Ramos (cell line): ENCODE measurements around the gene SHANK3.

Source experiments
- in situ Hi-C: fragments of 300-500 bp; cut with MboI; formaldehyde crosslinking; loops from one replicate; pipeline ENCODE4 v1.14.3; 2022; ENCODE audit warnings: low sequenced_read_pairs; ENCODE audit not compliant: unreplicated experiment

The SHANK3 gene

DNA sequence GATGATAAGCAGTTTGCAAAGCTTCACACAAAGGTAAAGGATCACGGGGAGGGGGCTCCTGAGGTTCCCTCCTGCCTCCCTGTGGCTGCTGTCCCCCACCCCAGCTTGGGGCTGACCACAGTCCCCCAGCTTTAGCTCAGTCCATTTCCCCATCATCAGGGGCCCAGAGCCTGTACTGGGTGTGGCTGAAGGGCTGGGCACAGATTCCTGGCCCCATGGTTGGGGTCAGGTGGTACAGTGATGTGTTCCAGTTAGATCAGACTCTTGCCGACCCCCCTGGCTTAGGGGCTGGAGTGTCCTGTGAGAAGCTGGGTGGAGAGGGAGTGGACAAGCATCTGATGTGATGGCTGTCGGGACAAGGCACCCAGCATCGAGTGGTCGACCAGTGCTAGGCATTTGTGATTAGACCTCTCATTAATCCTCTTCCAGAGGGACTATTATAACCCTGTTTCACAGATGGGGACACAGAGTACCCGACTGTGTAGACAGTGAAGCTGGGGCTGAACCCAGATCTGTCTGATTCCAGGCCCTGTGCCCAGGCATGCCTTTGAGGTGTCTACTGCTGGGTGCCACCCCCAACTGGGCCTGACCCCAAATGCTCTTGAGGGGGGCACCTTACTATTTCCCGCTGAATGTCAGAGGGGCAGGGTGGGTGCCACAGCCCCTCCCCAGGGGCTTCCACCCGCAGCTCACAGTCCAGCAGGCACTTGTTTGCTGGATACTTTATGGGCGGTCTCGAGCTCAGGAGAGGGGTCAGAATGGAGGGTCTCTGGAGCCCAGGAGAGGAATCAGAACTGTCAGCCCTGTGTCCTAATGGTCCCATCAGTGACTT lies 4.3 kb downstream of the SHANK3 start:
- in situ Hi-C loops = no loop called here

DNA sequence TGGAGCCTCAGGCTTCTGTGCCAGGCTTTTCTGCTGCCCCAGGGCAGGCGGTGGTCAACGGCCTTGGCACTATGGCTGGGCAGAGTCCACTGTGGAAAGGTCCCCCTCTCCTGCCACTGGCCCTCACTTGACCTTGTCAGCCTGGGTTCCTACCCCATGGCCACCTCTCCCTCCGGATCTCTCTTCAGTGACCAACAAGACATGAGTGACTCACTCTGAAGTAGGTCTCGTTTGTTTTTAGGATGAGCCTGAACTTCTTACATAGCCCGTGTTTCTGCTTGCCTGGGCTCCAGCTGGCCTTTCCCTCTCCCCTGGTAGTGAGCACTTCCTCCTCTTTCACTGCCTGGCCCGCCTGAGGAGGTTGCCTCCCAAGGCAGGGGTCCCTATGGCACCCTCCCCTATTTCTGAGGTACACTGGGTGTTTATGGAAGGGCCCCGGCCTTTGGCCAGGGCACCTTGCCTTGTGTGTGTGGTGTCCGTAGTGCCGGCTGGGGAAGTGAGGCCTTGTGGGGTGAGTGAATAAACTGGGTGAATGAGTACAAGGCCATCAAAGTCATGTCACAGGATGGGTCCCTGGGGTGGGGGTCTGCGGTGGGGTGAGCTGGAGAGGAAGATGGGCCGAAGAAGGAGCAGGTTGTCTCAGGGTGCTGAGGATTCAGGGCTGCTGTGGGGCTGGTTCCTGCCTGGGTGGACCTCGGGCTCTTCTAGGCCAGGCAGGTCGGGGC lies 5.0 kb downstream of the SHANK3 start:
- in situ Hi-C loops = no loop called here

DNA sequence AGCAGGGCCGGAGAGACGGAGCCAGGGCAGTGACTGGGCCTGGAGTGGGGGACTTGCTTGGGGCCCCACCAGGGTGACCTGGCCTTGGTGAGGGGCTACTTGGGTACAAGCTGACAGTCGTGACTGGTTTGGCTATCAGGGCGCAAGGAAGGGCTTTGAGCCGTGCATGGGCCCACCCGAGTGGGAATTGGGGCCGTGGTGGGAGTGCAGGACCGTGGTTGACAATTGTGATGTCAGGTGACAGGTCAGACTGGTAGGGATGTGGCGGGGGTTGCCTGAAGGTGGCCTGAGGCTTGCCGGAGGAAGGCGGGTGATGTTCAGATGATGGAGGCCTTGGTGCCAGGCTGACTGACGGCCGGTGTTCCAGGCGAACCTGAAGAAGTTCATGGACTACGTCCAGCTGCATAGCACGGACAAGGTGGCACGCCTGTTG lies 5.6 kb downstream of the SHANK3 start:
- in situ Hi-C loops = no loop called here

DNA sequence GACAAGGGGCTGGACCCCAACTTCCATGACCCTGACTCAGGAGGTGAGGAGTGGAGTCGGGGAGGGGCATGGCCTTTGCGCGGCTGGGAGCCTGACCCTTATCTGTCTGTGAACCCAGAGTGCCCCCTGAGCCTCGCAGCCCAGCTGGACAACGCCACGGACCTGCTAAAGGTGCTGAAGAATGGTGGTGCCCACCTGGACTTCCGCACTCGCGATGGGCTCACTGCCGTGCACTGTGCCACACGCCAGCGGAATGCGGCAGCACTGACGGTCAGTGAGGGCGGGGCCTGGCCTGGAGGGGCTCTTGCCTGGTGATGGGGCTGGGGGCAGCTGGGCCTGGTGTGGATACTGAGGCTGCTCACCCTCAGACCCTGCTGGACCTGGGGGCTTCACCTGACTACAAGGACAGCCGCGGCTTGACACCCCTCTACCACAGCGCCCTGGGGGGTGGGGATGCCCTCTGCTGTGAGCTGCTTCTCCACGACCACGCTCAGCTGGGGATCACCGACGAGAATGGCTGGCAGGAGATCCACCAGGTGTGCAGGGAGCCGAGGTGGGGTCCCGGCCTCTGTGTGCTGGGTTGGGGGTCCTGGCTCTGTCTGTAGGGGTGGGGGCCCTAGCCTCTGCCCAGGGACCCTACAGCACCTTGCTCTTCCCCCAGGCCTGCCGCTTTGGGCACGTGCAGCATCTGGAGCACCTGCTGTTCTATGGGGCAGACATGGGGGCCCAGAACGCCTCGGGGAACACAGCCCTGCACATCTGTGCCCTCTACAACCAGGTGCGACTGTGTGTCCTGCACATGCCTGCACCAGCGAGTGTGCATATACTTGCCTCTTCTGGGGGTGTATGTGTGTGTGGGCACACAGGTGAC lies 6.3 kb downstream of the SHANK3 start:
- in situ Hi-C loops = no loop called here

DNA sequence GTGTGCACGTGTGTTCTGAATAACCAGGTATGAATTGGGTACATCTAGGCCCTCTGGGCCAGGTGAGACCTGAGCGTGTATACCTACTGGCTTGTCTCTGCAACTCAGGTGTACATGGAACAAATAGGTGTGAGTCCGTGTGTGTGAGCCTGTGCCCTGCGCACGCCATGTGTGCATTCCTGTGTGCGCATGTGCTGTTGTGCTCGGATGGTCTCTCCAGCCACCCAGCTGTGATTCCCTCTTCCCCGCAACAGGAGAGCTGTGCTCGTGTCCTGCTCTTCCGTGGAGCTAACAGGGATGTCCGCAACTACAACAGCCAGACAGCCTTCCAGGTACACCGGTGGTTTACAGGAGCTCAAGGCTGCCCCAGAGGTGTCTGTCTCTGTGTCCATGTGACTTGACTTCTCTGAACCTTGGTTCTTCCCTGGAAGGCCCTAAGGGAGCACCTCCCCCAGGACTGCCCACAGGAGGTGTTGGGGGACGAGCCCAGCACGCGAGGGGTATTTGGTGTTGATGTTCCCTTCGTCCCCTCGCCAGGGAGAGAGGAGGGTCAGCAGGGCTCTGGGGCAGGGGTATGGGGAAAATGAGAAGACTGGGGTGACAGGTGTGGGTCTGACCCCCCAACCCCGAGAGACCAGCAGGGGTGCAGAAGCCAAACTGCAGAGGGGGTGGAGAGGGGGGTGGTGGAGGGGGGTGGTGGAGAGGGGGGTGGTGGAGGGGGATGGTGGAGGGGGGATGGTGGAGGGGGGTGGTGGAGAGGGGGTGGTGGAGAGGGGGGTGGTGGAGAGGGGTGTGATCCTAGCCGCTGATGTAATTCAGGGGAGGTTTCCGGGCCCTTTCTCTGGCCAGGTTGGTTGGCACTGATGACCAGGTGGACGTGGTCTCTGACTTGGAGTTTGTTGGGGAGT lies 10.7 kb downstream of the SHANK3 start:
- in situ Hi-C loops = no loop called here

DNA sequence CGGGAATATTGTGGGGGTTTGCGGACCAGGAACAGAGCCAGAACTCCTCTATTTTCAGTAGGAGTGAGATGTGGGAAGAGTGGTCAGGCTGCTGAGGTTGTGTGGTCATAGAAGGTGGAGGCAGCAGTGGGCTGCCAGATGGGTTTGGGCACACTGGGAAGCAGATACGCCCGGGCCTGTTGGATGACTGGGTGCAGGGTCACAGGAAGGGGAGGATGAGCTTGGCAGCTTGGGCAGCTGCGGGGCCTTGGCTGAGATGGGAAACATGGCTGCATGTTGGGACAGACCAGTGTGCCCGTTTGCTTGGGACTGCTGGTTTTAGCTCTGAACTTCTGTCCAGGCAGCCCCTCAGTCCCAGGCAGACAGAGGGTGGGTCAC lies 11.4 kb downstream of the SHANK3 start:
- in situ Hi-C loops = no loop called here

DNA sequence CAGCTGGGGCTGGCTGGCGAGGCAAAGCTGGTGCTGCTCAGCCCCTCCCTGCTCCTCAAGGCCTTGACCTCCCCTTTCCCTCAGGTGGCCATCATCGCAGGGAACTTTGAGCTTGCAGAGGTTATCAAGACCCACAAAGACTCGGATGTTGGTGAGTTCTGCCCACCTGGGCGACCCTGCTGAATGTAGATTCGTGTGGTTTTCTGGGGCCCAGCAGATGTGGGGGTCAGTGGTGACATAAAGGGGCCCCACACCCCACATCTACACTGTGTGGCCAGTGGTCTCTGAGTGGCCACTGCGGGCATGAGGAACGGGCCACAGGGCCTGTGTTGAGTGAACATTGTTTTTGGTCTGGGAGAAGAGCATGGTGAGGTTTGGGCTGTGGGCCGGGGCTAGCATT lies 11.9 kb downstream of the SHANK3 start:
- in situ Hi-C loops = no loop called here

DNA sequence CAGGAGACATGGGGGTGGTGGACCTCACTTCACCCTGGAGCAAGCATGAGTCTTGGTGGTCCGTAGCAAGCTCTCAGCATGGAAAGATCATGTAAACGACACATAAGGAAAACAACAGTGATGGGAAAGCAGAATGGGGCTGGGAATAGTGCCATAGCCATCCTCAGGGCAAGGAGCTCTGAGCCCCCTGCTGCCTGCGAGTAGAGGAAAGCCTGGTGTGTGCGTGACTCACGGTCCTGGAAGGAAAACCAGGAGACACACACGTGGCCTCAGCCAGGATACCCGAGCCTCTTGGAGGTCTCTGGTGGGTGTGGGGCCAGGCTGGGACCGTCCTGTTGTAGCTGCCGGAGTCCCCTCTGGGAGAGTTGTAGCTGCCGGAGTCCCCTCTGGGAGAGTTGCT lies 12.4 kb downstream of the SHANK3 start:
- in situ Hi-C loops = no loop called here

DNA sequence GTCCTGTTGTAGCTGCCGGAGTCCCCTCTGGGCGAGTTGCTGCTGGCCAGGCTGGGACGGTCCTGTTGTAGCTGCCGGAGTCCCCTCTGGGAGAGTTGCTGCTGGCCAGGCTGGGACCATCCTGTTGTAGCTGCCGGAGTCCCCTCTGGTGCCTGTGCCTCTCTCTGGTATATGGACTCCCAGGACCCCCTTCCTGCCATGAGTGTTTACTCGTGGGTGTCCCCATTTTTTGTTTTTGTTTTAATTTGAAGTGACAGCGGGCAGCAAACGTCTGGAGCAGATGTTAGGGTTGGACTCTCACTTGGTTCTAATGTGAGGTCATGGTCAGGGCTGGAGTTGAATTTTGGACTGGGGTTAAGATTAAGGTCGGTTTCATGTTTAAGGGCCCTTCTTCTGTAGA lies 14.2 kb downstream of the SHANK3 start:
- in situ Hi-C loops = no loop called here

DNA sequence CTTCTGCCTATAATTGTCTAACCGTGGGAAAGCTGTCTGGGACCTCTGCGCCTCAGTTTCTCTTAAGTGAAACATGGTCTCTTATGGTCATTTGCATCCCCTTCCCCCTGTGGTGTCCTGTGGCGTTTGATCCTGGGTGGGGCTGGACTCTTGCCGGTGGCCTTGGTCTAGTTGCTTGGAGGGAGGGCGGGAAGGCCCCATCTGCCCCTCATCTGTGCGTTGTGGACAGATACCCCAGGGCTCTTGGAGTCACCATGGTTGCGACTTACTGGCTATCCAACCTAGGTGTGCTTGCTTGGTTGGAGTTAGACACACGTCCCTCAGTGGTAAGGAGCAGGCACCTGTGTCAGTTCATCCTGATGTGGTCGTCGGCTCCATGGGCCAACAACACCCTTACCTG lies 15.2 kb downstream of the SHANK3 start:
- in situ Hi-C loops = no loop called here

DNA sequence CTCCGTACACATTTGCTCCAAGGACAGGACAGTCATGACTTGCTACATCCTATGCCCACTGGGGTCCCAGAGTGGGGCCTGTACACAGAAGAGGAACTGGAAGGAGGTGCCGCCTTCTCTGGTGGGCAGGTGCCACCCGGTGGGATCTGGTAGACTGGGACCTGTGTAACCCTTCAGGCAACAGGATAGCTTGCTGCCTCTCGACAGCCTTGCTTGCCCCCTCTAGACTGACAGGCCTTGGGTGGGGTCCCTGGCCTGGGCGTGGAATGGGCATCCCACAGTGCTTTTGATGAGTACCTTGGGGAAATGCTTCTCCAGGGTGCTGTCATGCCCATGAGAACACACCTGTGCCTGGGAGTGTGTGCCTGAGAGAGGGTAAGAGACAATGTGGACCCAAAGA lies 15.8 kb downstream of the SHANK3 start:
- in situ Hi-C loops = no loop called here

DNA sequence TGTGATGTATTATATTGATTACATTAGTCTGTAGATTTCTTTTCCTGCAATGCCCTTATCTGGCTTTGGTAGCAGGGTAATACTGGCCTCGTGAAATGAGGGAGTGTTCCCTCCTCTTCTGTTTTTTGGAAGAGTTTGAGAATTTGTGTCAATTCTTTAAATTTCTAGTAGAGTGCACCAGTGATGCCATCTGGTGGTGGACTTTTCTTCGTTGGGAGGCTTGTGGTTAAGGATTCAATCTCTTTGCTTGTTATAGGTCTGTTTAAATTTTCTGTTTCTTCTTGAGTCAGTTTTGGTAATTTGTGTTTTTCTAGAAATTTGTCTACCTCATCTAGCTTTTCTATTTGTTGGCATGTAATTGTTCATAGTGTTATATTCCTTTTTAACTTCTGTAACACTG lies 18.9 kb downstream of the SHANK3 start:
- in situ Hi-C loops = no loop called here

DNA sequence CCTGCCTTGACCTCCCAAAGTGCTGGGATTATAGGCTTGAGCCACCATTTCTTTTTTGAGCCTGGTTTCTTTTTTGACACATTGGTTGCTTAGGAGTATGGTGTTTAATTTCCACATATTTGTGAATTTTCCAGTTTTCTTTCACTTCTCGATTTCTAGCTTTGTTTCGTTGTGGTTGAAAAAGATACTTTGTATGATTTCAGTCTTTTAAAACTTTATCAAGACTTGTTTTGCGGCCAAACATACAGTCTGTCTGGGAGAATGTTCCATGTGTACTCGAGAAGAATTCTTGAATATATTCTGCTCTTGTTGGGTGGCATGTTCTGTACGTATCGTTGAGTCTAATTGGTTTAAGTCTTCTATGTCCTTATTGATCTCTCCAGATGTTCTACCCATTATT lies 20.8 kb downstream of the SHANK3 start:
- in situ Hi-C loops = no loop called here

DNA sequence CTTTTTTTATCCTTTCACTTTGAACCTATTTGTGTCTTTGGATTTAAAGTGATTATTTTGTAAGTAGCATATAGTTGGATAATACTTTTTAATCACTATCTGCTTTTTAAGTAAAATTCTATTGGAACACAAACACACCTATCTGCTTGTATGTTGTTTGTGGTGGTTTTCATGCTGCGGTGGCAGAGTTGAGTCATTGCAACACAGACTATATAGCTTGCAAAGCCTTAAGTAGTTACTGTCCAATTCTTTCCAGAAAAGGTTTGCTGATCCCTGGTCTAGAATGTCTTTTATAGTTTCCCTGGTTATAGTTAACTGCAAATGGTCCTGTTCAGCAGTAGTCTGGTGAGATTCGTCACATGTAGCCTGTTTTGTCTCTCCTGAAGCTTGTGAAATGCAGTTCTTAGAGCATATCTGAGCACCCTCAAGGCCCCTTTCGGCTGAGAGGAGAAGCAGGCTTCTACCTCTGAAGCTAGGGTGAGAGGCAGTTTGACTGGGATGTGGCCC lies 21.5 kb downstream of the SHANK3 start:
- in situ Hi-C loops = no loop called here

DNA sequence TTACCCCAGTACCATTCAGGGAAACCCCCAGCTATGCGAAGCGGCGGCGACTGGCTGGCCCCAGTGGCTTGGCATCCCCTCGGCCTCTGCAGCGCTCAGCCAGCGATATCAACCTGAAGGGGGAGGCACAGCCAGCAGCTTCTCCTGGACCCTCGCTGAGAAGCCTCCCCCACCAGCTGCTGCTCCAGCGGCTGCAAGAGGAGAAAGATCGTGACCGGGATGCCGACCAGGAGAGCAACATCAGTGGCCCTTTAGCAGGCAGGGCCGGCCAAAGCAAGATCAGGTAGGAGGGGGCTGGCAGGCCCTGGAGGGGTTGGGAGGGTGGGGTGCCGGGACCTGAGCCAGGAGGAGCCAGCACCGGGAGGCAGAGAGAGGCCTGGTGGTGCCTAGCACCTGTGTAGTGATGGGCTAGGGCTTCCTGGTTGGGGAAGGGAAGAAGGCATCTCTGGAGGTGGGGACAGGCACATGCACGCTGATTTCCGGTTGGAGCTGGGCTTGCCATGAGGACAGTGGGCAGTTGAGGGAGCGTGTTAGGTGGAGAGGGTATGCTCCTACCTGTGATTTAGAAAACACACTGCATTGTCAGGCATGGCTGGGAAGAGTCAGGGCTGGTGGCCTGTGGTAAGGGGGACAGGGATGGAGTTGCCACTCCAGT lies 22.3 kb downstream of the SHANK3 start:
- in situ Hi-C loops = no loop called here

DNA sequence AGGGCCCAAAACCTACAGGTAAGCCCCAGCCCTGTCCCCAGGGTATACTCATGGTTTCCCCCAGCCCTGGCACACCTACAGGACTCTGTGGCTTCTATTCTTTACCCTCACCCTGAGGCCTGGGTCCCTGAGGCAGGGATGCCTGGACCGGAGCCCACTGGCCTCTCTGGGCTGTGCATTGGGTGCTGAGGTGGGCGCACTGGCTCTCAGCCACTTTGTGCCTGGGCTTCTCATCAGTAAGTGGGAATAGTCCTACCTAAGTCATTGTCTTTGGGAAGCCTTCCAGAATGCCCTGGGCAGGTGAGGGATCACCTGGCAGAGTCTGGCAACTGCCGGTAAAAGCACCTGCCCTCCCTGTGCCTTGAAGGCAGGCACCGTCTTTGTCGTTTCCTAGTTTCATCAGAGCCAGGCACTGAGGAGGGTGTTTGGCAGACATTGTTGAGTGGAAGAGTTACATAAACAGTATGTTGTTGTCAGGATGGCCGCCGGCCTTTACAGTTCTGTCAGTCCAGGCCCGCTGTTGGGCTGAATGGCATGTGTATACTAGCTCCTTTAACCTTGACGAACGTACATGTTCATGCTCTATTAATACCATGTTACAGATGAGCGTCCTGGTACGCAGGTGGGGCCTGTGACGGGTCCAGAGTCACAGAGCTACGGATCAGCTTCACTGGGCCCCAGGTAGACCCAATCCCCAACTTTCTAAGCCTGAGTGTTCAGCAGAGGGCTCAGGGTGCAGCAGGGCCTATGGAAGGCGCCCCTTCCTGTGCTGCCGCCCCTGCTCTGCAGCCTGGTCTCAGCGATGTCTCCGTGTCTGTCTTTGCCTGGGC lies 23.0 kb downstream of the SHANK3 start:
- in situ Hi-C loops = no loop called here

DNA sequence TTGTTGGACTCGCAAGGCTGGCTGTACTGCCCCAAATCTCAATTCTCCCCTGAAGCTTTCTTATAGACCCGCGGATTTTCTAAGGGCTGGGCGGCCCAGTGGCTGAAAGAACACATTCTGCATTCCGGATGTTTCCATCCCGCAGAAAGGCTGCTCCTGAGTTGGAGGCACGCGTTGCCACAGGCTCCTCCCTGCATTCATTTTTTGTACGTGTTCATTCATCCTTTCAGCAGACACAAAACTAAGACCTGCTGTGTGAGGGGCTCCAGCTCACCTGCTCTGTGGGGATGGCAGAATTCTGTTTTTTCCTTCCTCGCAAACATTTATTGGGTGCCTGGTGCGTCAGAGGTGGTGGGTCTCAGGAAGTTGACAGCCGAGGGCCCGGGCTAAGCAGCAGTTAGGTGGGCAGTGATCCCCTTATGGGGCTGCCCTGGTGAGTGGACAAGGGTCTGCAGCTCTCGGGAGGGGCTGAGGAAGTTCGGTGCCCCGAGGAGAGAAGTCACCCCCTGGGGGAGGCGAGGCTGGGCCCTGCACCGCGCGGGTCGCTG lies 23.7 kb downstream of the SHANK3 start:
- in situ Hi-C loops = no loop called here
